Stimulated activated CD8-positive, alpha-beta memory T cell treated with anti-CD3 and anti-CD28 coated beads, Interleukin-7, amount 100 ng/mL, for 24 hours (primary cell): Measurements from ENCODE around the gene AMIGO1.

Experiments
- DNase-seq: peaks from one replicate; pipeline ENCODE4 v3.0.0-alpha.2; 2020; ENCODE audit warnings: low read depth

The AMIGO1 gene

GRCh38 chr1:109509176-109510134 is at the start of gene AMIGO1:
AMIGO1 (minus strand) TSS chr1:109509727; CDS start chr1:109508912, 815 bp downstream.
- DNase-seq, result no peak

GRCh38 chr1:109557520-109557919 is 48.0 kb upstream of the AMIGO1 start:
- DNase-seq, result no peak

GRCh38 chr1:109556563-109556962 is 47.0 kb upstream of the AMIGO1 start:
- no peak for DNase-seq

- DNase-seq, result peak; percentile 94
Measured at GRCh38 chr1:109548321-109549267, 39.1 kb upstream of the AMIGO1 start, which contains the start of gene GNAI3. GNAI3 (plus strand) TSS chr1:109548615; CDS start chr1:109548721, 106 bp downstream.

GRCh38 chr1:109547463-109548320 is 38.2 kb upstream of the AMIGO1 start:
- DNase-seq, result no peak

GRCh38 chr1:109546311-109547109 is 37.0 kb upstream of the AMIGO1 start:
- DNase-seq, result peak; percentile 79

- no peak for DNase-seq
Measured at GRCh38 chr1:109543988-109544735, 34.6 kb upstream of the AMIGO1 start.

GRCh38 chr1:109543283-109543987 is 33.9 kb upstream of the AMIGO1 start:
- no peak for DNase-seq

GRCh38 chr1:109542657-109543056 is 33.1 kb upstream of the AMIGO1 start:
- no peak for DNase-seq

- no peak for DNase-seq
Measured at GRCh38 chr1:109541102-109541501, 31.6 kb upstream of the AMIGO1 start.

- no peak for DNase-seq
Measured at GRCh38 chr1:109539676-109540075, 30.1 kb upstream of the AMIGO1 start, which contains the start of gene GPR61. GPR61 (plus strand) TSS chr1:109539872; CDS start chr1:109543023, 3,151 bp downstream.

- no peak for DNase-seq
Measured at GRCh38 chr1:109538827-109539555, 29.5 kb upstream of the AMIGO1 start.

- no peak for DNase-seq
Measured at GRCh38 chr1:109537450-109538178, 28.1 kb upstream of the AMIGO1 start.

- DNase-seq, result no peak
Measured at GRCh38 chr1:109535971-109536491, 26.5 kb upstream of the AMIGO1 start.

GRCh38 chr1:109535481-109535880 is 26.0 kb upstream of the AMIGO1 start:
- DNase-seq, result no peak

GRCh38 chr1:109534307-109534858 is 24.9 kb upstream of the AMIGO1 start:
- DNase-seq, result no peak
